Liver (tissue), 3 donors: ENCODE measurements around the gene CNTN5.

Experiments
- EGR1 ChIP-seq, 2 donors: IDR thresholded peaks; 2 replicates each; pipeline ENCODE4 v1.6.1; 2016 to 2018; ENCODE audit warnings: antibody characterized with exemption in 2 of 2, low read depth in 2 of 2
- TF ChIP-seq, protein P1 (sequence below): IDR thresholded peaks from 2 replicates; pipeline ENCODE4 v1.6.1; 2016; ENCODE audit warnings: antibody characterized with exemption
- TF ChIP-seq, protein P2 (sequence below): IDR thresholded peaks from 2 replicates; pipeline ENCODE4 v1.6.1; 2016; ENCODE audit warnings: antibody characterized with exemption, mild to moderate bottlenecking
- TF ChIP-seq, protein P3 (sequence below): fragments of 150-350 bp; IDR thresholded peaks from 2 replicates; pipeline ENCODE4 v1.5.1; 2017; ENCODE audit warnings: improper control_type of control experiment, low read depth, low read length; ENCODE audit not compliant: missing input control
- TF ChIP-seq, protein P4 (sequence below): IDR thresholded peaks from 2 replicates; pipeline ENCODE4 v1.6.1; 2016; ENCODE audit warnings: antibody characterized with exemption
- donor health status: healthy.
- donor health status: healthy.

DNA sequence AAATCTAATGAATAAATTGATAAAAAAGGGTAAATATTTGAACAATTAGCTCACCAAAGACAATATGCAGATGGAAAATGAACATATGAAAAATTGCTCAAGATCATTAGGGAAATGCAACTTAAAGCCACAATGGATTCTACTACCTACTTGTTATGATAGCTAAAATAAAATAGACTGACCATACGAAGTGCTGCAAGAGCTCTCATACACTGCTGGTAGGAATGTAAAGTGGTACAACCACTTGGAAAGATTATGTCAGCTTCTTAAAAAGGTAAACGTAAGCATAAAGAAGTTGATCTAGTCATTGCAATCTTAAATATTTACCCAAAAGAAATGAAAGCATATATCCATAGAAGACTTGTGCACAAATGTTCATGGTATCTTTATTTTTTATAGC, 1162.2 kb downstream of the CNTN5 start:
- TF ChIP-seq, protein P1, sequence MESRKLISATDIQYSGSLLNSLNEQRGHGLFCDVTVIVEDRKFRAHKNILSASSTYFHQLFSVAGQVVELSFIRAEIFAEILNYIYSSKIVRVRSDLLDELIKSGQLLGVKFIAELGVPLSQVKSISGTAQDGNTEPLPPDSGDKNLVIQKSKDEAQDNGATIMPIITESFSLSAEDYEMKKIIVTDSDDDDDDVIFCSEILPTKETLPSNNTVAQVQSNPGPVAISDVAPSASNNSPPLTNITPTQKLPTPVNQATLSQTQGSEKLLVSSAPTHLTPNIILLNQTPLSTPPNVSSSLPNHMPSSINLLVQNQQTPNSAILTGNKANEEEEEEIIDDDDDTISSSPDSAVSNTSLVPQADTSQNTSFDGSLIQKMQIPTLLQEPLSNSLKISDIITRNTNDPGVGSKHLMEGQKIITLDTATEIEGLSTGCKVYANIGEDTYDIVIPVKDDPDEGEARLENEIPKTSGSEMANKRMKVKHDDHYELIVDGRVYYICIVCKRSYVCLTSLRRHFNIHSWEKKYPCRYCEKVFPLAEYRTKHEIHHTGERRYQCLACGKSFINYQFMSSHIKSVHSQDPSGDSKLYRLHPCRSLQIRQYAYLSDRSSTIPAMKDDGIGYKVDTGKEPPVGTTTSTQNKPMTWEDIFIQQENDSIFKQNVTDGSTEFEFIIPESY = no peak
- TF ChIP-seq, protein P2, sequence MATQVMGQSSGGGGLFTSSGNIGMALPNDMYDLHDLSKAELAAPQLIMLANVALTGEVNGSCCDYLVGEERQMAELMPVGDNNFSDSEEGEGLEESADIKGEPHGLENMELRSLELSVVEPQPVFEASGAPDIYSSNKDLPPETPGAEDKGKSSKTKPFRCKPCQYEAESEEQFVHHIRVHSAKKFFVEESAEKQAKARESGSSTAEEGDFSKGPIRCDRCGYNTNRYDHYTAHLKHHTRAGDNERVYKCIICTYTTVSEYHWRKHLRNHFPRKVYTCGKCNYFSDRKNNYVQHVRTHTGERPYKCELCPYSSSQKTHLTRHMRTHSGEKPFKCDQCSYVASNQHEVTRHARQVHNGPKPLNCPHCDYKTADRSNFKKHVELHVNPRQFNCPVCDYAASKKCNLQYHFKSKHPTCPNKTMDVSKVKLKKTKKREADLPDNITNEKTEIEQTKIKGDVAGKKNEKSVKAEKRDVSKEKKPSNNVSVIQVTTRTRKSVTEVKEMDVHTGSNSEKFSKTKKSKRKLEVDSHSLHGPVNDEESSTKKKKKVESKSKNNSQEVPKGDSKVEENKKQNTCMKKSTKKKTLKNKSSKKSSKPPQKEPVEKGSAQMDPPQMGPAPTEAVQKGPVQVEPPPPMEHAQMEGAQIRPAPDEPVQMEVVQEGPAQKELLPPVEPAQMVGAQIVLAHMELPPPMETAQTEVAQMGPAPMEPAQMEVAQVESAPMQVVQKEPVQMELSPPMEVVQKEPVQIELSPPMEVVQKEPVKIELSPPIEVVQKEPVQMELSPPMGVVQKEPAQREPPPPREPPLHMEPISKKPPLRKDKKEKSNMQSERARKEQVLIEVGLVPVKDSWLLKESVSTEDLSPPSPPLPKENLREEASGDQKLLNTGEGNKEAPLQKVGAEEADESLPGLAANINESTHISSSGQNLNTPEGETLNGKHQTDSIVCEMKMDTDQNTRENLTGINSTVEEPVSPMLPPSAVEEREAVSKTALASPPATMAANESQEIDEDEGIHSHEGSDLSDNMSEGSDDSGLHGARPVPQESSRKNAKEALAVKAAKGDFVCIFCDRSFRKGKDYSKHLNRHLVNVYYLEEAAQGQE = no peak
- TF ChIP-seq, protein P3, sequence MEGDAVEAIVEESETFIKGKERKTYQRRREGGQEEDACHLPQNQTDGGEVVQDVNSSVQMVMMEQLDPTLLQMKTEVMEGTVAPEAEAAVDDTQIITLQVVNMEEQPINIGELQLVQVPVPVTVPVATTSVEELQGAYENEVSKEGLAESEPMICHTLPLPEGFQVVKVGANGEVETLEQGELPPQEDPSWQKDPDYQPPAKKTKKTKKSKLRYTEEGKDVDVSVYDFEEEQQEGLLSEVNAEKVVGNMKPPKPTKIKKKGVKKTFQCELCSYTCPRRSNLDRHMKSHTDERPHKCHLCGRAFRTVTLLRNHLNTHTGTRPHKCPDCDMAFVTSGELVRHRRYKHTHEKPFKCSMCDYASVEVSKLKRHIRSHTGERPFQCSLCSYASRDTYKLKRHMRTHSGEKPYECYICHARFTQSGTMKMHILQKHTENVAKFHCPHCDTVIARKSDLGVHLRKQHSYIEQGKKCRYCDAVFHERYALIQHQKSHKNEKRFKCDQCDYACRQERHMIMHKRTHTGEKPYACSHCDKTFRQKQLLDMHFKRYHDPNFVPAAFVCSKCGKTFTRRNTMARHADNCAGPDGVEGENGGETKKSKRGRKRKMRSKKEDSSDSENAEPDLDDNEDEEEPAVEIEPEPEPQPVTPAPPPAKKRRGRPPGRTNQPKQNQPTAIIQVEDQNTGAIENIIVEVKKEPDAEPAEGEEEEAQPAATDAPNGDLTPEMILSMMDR = no peak
- TF ChIP-seq, protein P4, sequence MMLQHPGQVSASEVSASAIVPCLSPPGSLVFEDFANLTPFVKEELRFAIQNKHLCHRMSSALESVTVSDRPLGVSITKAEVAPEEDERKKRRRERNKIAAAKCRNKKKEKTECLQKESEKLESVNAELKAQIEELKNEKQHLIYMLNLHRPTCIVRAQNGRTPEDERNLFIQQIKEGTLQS = no peak
- TF ChIP-seq EGR1 (IDR thresholded peaks at IDR 0.05; ENCODE audit: low read depth in 2 of 2) = no peak
